ENCODE results near the gene OPHN1. TPM values are rescaled to one million over a fixed set of nuclear protein-coding genes. Genes with fewer than 3 reads are reported as not detected.
"Not testable (repeated sequence)": the region's sequence is repeated elsewhere in the genome, so short reads cannot be mapped to it uniquely, and the experiment has no call there.

OPHN1 gene
- total and polyA plus RNA-seq, 2 of the 13 experiments (the other 11 are each of a cell fraction or from before 2014, with no cell fraction given), result 1.6 to 1.7 TPM

GRCh38 chrX:68389419-68389960 is 43.8 kb downstream of the OPHN1 start:
- H3K79me2 ChIP-seq (ENCODE audit: insufficient read depth, low read length); H2AFZ ChIP-seq (ENCODE audit: low read length): not testable (repeated sequence)

GRCh38 chrX:68387776-68388175 is 45.5 kb downstream of the OPHN1 start:
- no TSS peak for BruUV-seq (replicated peaks)

More at GRCh38 chrX:68389419-68389960, 43.8 kb downstream of the OPHN1 start:
- FAIRE-seq; H3K4me3 ChIP-seq (replicated peaks in 1 of 3; ENCODE audit: insufficient read depth in 1 of 3, low read depth in 2 of 3, low read length in 3 of 3); DNase-seq (ENCODE audit: low spot score); intact Hi-C loops (cut with micrococcal nuclease; ENCODE audit: unreplicated experiment); in situ Hi-C loops (cut with HindIII; ENCODE audit: extremely low pct_ligation_motif_present, low pct_unique_long_range_greater_than_20kb); H3K9ac ChIP-seq (ENCODE audit: insufficient read depth, low read depth, low read length); H3K36me3 ChIP-seq (replicated peaks in 1 of 2; ENCODE audit: control insufficient read depth in 1 of 2, insufficient read depth in 2 of 2, low read length in 2 of 2); ATAC-seq; H3K4me1 ChIP-seq (ENCODE audit: insufficient read depth, low read length); BruUV-seq (replicated peaks); H3K27me3 ChIP-seq (ENCODE audit: control insufficient read depth in 1 of 2, insufficient read depth in 2 of 2, low read length in 2 of 2); CTCF ChIA-PET (ENCODE audit: low intra/inter-chr PET ratio, low total read pairs); POLR2A ChIA-PET; H3K4me2 ChIP-seq (ENCODE audit: low read depth, low read length); H3K9me3 ChIP-seq (ENCODE audit: low read length); H4K20me1 ChIP-seq (ENCODE audit: insufficient read depth, low read length); H3K27ac ChIP-seq (ENCODE audit: extremely low read length, insufficient read depth, low read length): not testable (repeated sequence)
- WGBS (ENCODE audit: low lambda C conversion rate), result 97% methylated on average over 3 of the region's 3 CpGs

More at GRCh38 chrX:68387776-68388175, 45.5 kb downstream of the OPHN1 start:
- ChIA-PET CTCF (ENCODE audit: low intra/inter-chr PET ratio, low total read pairs) (no interaction called here), POLR2A (no interaction called here)
- intact Hi-C loops (cut with micrococcal nuclease; ENCODE audit: unreplicated experiment), result no loop called here
- H3K36me3 ChIP-seq (replicated peaks in 1 of 2; ENCODE audit: control insufficient read depth in 1 of 2, insufficient read depth in 2 of 2, low read length in 2 of 2), result no peaks in the 10 kb centered on the region
- DNase-seq (ENCODE audit: low spot score), result no peak
- no peaks in the 10 kb centered on the region for H3K27me3 ChIP-seq (ENCODE audit: control insufficient read depth in 1 of 2, insufficient read depth in 2 of 2, low read length in 2 of 2)
- H2AFZ ChIP-seq (ENCODE audit: low read length), result no peak overlapping the region
- ATAC-seq, result no peak
- no peaks in the 10 kb centered on the region for H3K79me2 ChIP-seq (ENCODE audit: insufficient read depth, low read length)
- H3K4me1 ChIP-seq (ENCODE audit: insufficient read depth, low read length), result no peaks in the 10 kb centered on the region
- TF ChIP-seq TOE1 (CRISPR knock-in tag; IDR thresholded peaks at IDR 0.05) (no peak), ATF4 (CRISPR knock-in tag; IDR thresholded peaks at IDR 0.05) (no peak), ZNF703 (CRISPR knock-in tag; IDR thresholded peaks at IDR 0.05; ENCODE audit: borderline replicate concordance) (no peak), ZNF235 (CRISPR knock-in tag; IDR thresholded peaks at IDR 0.05; ENCODE audit: borderline replicate concordance) (no peak), AKAP8 (CRISPR knock-in tag; IDR thresholded peaks at IDR 0.05) (no peak), ZIK1 (CRISPR knock-in tag; IDR thresholded peaks at IDR 0.05; ENCODE audit: borderline replicate concordance, low read depth) (no peak), RFXANK (CRISPR knock-in tag; IDR thresholded peaks at IDR 0.05) (no peak), WIZ (CRISPR knock-in tag; IDR thresholded peaks at IDR 0.05) (no peak), FOXP1 (IDR thresholded peaks at IDR 0.05) (no peak), FOXP1 (CRISPR knock-in tag; IDR thresholded peaks at IDR 0.05) (no peak), ZNF816 (CRISPR knock-in tag; IDR thresholded peaks at IDR 0.05; ENCODE audit: borderline replicate concordance) (no peak), ZNF414 (CRISPR knock-in tag; IDR thresholded peaks at IDR 0.05) (no peak), SMARCE1 (IDR thresholded peaks at IDR 0.05; ENCODE audit: borderline replicate concordance) (no peak), NR2F2 (IDR thresholded peaks at IDR 0.05; ENCODE audit: borderline replicate concordance, low read depth) (no peak)
- whole genome bisulfite sequencing (ENCODE audit: low lambda C conversion rate), result 97% methylated on average over 3 of the region's 3 CpGs
- H3K4me3 ChIP-seq (replicated peaks in 1 of 3; ENCODE audit: insufficient read depth in 1 of 3, low read depth in 2 of 3, low read length in 3 of 3), result no peak overlapping the region
- no peak for FAIRE-seq
- in situ Hi-C loops (cut with HindIII; ENCODE audit: extremely low pct_ligation_motif_present, low pct_unique_long_range_greater_than_20kb), result no loop called here
- no peak overlapping the region for H3K27ac ChIP-seq (ENCODE audit: extremely low read length, insufficient read depth, low read length)
- no peak overlapping the region for H3K4me2 ChIP-seq (ENCODE audit: low read depth, low read length)
- no peak overlapping the region for H3K9ac ChIP-seq (ENCODE audit: insufficient read depth, low read depth, low read length)
- H4K20me1 ChIP-seq (ENCODE audit: insufficient read depth, low read length), result no peaks in the 10 kb centered on the region
- no peaks in the 10 kb centered on the region for H3K9me3 ChIP-seq (ENCODE audit: low read length)

All from HepG2 (cell line).